Urinary bladder (tissue), 4 donors: ENCODE measurements around the gene KRTAP10-12. TPM values are rescaled to one million over a fixed set of nuclear protein-coding genes. Genes with fewer than 3 reads are reported as not detected.

Experiments used
- DNase-seq: peaks from one replicate; pipeline ENCODE4 v3.0.0-alpha.2; 2015; ENCODE audit errors: extremely low spot score
- H3K27ac ChIP-seq: one replicate; pipeline ENCODE4 v1.5.1; 2013; ENCODE audit warnings: low read depth, mild to moderate bottlenecking, moderate library complexity
- H3K36me3 ChIP-seq: one replicate; pipeline ENCODE4 v1.6.1; 2013; ENCODE audit warnings: mild to moderate bottlenecking, moderate library complexity; ENCODE audit not compliant: insufficient read depth
- H3K4me1 ChIP-seq: one replicate; pipeline ENCODE4 v1.6.1; 2013; ENCODE audit warnings: mild to moderate bottlenecking, moderate library complexity; ENCODE audit not compliant: insufficient read depth
- H3K4me3 ChIP-seq: one replicate; pipeline ENCODE4 v1.5.1; 2013; ENCODE audit warnings: low read depth, low read length
- WGBS: extraction: QIAGEN DNeasy Blood & Tissue Kit; methylation state at CpG from one replicate; pipeline ENCODE4 v1.1.7; 2013; 5-methylcytosine and 5-hydroxymethylcytosine counted together
- polyA plus RNA-seq: library from polyadenylated mRNA; stranded (reverse); fragments of 200-250 nt; gene quantifications from one replicate; pipeline ENCODE4 v1.2.3, GENCODE V29; 2013
- total RNA-seq: library from RNA; depleted of rRNA; stranded (reverse); fragments of >200 nt; gene quantifications from one replicate; pipeline ENCODE4 v1.2.3, GENCODE V29; 2014
- donor health status: healthy with polysubstance abuse.
- donor health status: healthy.

KRTAP10-12 gene
- total and polyA plus RNA-seq, 2 donors, result not detected

DNA sequence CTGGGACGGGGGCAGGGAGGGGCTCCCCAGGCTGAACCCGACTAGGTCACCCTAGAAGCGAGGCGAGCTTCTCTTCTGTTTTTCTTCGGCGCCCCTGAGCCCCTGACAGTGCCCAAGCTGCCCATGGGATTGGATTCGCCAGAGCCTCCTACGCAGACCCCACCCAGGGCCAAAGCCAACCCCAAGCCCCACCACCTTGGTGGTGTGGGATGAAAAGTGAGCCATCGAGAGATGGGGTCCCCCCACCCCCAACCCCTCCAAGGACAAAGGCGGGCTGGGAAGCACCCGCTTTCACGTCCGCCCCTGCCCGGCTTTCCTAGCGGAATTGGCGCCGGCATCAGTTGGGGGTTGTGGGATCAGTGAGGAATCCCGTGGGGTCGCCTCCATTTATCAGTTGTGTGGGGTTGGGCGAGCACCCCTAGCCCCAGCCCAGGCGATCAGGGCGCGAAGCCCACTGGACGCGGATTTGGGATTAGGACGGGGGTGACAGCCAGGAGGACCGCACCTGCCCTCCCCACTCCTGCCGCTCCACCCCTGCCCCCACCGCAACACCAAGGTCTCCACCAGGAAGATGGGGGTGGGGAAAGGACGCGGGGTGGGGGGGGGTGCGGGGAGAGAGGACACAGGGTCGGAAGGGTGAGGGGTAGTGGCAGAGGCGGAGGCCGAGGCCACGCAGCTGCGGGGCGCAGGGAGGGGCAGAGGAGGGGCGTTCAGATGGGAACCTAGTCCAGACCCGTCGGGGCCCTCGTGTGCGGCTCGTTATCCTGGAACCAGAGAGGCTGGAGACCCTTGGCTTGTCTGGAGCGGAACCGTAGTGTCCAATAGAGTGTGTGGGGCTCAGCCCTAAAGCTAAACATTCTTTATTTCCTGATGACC is 10.0 kb downstream of the KRTAP10-12 start:
- 2% methylated on average over 45 of the region's 46 CpGs for WGBS
- no peak for DNase-seq
- H3K27ac ChIP-seq, result no peak overlapping the region

GRCh38 chr21:44708213-44708865 is 11.4 kb downstream of the KRTAP10-12 start:
- WGBS, result 3% methylated on average over 13 of the region's 13 CpGs
- H3K4me1 ChIP-seq, result no peaks in the 10 kb centered on the region
- H3K4me3 ChIP-seq, result no peak overlapping the region
- H3K36me3 ChIP-seq, result no peaks in the 10 kb centered on the region
- no peak overlapping the region for H3K27ac ChIP-seq
- no peak for DNase-seq

More for the DNA sequence above, 10.0 kb downstream of the KRTAP10-12 start:
- Histone ChIP-seq H3K4me3 (no peak overlapping the region), H3K36me3 (no peaks in the 10 kb centered on the region), H3K4me1 (no peaks in the 10 kb centered on the region)

DNA sequence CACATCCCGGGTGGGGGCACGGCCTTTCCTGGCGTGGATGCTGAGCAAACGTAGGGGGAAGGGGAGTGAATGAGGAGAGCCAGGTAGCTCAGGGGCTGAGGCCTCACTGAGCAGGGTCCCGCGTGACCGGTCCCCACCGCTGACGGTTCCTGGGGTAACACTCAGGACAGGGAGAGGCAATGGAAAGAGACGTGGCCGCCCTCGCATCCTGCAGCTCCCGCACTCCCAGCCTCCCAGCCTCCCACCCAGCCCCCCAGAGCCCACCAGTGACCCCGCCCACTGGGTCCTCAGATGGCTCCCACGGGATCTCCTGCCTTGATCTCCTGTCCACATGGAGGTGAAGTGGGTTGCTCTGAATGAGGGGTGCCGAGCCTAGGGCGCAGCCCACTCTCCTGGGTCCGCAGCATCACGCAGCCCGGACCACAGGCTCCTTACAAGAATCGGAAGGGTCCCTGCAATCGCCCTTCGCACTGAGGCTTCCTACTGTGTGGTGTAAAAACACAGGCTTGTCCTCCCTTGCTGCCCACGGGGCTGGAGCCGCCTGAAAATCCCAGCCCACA is 12.0 kb downstream of the KRTAP10-12 start:
- H3K4me1 ChIP-seq, result no peaks in the 10 kb centered on the region
- H3K4me3 ChIP-seq, result no peak overlapping the region
- no peaks in the 10 kb centered on the region for H3K36me3 ChIP-seq
- 3% methylated on average over 25 of the region's 25 CpGs for WGBS
- no peak overlapping the region for H3K27ac ChIP-seq
- no peak for DNase-seq

GRCh38 chr21:44709426-44710293 is 12.7 kb downstream of the KRTAP10-12 start:
- under 1% methylated on average over 45 of the region's 45 CpGs for WGBS
- no peak overlapping the region for H3K4me3 ChIP-seq
- no peaks in the 10 kb centered on the region for H3K36me3 ChIP-seq
- no peaks in the 10 kb centered on the region for H3K4me1 ChIP-seq
- H3K27ac ChIP-seq, result no peak overlapping the region
- no peak for DNase-seq

DNA sequence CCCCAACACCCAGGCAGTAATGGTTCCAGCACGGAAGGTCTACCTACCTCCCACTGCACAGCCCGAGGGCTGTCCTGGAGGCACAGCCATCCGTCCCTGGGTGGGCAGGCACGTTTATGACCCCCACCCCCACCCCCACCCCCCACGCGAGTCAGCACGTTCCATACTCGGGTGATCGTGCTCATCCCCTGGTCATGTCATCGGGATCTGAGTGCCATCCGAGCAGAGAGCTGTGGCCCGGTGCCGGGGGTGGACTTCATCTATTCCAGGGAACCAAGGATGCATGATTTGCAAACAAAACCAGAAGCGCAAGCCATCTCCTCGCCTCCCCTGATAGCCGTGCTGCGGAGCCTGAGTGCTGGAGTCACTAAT is 13.3 kb downstream of the KRTAP10-12 start:
- Histone ChIP-seq H3K36me3 (no peaks in the 10 kb centered on the region), H3K27ac (no peak overlapping the region), H3K4me3 (no peak overlapping the region), H3K4me1 (no peaks in the 10 kb centered on the region)
- DNase-seq, result no peak
- WGBS, result 3% methylated on average over 17 of the region's 17 CpGs

DNA sequence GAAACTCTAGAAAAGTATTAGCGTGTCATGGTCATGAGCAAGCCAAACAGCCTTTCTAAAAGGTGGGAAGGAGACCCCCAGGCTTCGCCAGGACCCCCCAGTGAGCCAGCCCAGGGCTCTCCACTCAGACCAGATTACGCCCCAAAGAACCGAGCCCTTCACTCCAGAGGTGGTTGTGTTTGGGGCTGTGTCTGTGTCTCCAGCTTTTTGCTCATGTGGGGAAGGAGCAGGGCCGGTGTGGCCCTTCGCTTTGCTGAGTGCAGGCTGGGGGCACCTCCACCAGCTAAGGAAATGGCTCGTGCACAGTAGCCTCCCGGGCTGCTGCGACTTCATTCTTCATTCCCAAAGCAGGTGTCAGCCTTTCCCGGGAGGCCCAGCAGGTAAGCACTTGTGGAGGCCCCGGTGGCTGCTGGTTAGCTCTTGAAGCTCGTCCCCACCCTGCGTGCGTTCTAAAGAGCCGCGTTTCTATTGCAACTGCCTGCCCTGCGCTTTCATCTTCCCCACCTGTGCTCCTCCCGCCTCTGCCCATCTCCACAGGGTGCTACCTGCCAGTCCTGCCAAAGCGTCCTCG is 13.9 kb downstream of the KRTAP10-12 start:
- DNase-seq, result no peak
- 3% methylated on average over 20 of the region's 20 CpGs for WGBS

DNA sequence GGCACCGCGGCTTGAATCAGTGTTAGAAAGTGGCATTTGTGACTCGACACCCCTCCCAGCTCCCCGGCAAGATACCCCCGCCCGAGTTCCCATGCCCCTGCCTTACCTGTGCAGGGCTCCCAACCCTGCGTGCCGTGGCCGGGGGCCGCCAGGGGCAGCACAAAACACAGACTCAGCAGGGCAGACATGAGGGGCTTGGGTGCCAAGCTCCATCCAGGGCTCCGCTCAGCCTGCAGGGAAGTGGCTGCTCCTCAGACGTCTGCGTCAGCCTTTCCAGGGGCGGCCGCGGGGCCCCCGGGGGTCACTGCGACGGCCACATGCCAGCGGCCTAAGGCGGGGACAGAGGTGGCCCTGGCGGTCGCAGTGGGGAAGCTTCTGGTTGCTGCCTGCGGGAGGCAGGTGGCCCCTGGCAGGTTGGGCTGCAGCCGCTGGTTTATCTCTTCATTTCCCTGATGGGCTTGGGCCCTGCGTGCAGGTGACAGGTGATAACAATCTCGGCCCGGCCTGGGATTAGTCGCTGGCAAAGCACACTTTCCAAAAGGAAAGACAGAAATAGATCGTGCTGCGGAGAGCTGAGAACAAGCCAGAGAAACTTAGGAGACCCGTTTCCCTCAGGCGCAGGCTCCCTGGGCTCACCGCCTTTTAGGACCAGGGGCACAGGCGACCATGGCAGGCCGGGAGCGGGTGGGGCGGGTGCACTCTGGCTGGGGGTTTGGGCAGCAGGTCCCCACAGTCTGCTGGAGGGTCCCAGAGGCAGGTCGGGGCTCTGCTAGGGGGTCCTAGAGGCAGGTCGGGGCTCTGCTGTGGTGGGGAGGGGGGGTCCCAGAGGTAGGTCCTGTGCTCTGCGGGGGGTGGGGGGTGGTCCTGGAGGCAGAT is 14.6 kb downstream of the KRTAP10-12 start, which contains the start of gene TSPEAR:
Gene TSPEAR (minus strand): TSS at position 246 of the 876 bp plus-strand sequence. CDS start 58 bp downstream, at position 188.
- under 1% methylated on average over 41 of the region's 41 CpGs for WGBS
- H3K4me1 ChIP-seq, result no peaks in the 10 kb centered on the region
- H3K36me3 ChIP-seq, result no peaks in the 10 kb centered on the region
- DNase-seq, result no peak
- H3K27ac ChIP-seq, result no peak within 1 kb of the TSS
- H3K4me3 ChIP-seq, result no peak within 1 kb of the TSS

More for the DNA sequence above, 13.9 kb downstream of the KRTAP10-12 start:
- no peak overlapping the region for H3K27ac ChIP-seq
- H3K4me1 ChIP-seq, result no peaks in the 10 kb centered on the region
- no peak overlapping the region for H3K4me3 ChIP-seq
- H3K36me3 ChIP-seq, result no peaks in the 10 kb centered on the region

DNA sequence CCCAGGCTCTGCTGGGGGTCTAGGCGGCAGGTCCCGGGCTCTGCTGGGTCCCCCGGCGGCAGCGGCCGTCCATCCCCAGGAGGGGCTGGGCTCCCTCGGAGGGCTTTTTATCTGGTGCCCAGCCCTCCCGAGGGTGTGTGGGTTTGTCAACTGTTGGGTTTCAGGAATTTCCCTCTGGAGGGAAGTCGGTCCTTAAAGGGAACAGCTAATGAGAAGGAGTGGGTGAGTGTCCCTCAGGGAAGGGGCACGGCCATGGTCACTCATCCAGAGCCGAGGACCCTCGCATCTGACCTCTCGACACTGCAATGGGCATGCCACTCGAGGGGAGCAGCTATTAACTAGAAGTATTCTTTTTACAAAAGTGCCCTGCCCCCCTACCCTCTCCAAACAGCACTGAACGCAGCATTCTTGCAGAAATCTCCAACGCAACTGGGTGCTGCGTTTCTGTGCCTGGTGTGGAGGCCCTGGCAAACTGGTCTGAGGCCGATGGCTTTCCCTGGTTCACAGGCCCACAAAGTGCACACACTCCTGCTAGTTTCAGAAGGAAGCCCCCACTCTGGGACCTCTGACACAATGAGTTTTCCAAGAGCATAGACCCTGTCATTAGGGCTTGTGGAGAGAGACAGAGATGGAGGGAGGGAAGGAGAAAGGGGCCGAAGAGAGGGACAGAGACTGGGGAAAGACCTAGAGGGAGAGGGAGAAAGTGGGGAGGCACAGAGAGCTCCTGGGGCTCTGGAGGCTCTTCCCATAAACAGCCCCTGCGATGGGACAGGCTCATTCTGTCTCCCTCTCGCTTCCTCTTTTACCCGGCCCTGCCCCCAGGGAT is 15.4 kb downstream of the KRTAP10-12 start:
- DNase-seq, result no peak
- Histone ChIP-seq H3K4me1 (no peaks in the 10 kb centered on the region), H3K27ac (no peak overlapping the region), H3K36me3 (no peaks in the 10 kb centered on the region), H3K4me3 (no peak overlapping the region)
- 16% methylated on average over 22 of the region's 22 CpGs for WGBS

- Histone ChIP-seq H3K4me3 (no peak overlapping the region), H3K36me3 (no peaks in the 10 kb centered on the region), H3K27ac (no peak overlapping the region), H3K4me1 (no peaks in the 10 kb centered on the region)
- DNase-seq, result no peak
- 50% methylated on average over 9 of the region's 9 CpGs for WGBS
These were observed 16.2 kb downstream of the KRTAP10-12 start for GRCh38 chr21:44713130-44713529.

DNA sequence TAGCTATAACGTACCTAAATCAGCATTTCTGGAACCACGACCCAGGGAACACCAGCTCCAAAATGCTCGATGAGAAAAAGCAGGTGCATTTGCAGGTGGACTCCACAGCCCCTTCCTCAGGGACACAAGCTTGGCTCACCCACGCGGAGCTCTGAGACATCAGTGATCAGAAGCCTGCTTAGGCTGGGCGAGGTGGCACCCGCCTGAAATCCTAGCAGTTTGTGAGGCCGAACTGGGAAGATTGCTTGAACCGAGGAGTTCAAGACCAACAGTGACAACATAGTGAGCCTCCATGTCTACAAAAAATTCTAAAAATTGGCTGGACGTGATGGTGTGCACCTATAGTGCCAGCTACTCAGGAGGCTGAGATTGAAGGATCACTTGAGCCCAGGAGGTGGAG is 16.9 kb downstream of the KRTAP10-12 start:
- WGBS, result 90% methylated on average over 10 of the region's 10 CpGs
- Histone ChIP-seq H3K27ac (no peak overlapping the region), H3K4me1 (no peaks in the 10 kb centered on the region), H3K4me3 (no peak overlapping the region), H3K36me3 (no peaks in the 10 kb centered on the region)
- DNase-seq, result no peak

GRCh38 chr21:44714905-44715304 is 17.9 kb downstream of the KRTAP10-12 start:
- WGBS, result 9% methylated on average over 8 of the region's 8 CpGs
- Histone ChIP-seq H3K4me3 (no peak overlapping the region), H3K36me3 (no peaks in the 10 kb centered on the region), H3K27ac (no peak overlapping the region), H3K4me1 (no peaks in the 10 kb centered on the region)
- no peak for DNase-seq

DNA sequence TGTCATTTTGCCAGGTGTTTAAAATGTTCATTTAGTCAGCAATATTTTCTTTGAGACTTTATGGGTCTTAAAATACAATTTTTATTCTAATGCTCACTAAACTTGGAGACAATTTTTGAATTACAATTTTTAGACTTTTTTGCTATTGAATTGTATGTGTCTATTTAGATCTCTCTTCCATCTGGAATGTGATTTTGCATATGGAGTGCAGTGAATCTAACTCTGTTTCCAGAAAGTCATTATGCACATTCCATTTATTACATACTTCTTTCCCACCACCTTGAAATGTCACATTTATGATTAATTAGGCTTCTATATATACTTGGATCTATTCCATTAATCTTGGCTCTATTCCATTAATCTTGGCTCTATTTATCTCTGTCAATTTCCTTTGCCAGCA is 20.0 kb downstream of the KRTAP10-12 start:
- no peak for DNase-seq
- no peak overlapping the region for H3K27ac ChIP-seq

More for the DNA sequence above, 20.0 kb downstream of the KRTAP10-12 start:
- no peaks in the 10 kb centered on the region for H3K36me3 ChIP-seq
- H3K4me3 ChIP-seq, result no peak overlapping the region
- H3K4me1 ChIP-seq, result no peaks in the 10 kb centered on the region
